H9 (cell line): ENCODE measurements around the gene ECHDC3. TPM values are rescaled to one million over a fixed set of nuclear protein-coding genes. Genes with fewer than 3 reads are reported as not detected.

Experiments used
- DNase-seq: peaks from one replicate; pipeline ENCODE4 v3.0.0-alpha.2; 2017
- H2AFZ ChIP-seq: one replicate; pipeline ENCODE4 v1.6.1; 2013; ENCODE audit warnings: mild to moderate bottlenecking, low read length, control low read depth, moderate library complexity
- H2AK5ac ChIP-seq: 2 replicates; pipeline ENCODE4 v1.6.1; 2013; ENCODE audit warnings: low read length, control low read depth, mixed read lengths; ENCODE audit not compliant: insufficient read length
- H2BK120ac ChIP-seq: one replicate; pipeline ENCODE4 v1.6.1; 2013; ENCODE audit warnings: low read depth, mild to moderate bottlenecking, low read length, control low read depth, inconsistent platforms; ENCODE audit not compliant: poor library complexity, severe bottlenecking
- H2BK12ac ChIP-seq: 2 replicates; pipeline ENCODE4 v1.6.1; 2013; ENCODE audit warnings: low read length, control low read depth, mixed read lengths, low read depth; ENCODE audit not compliant: insufficient read length
- H2BK15ac ChIP-seq: 2 replicates; pipeline ENCODE4 v1.6.1; 2013; ENCODE audit warnings: low read depth, low read length, control low read depth
- H2BK20ac ChIP-seq: one replicate; pipeline ENCODE4 v1.6.1; 2013; ENCODE audit warnings: low read depth, mild to moderate bottlenecking, low read length, control low read depth, inconsistent platforms; ENCODE audit not compliant: poor library complexity, severe bottlenecking
- H2BK5ac ChIP-seq: 2 replicates; pipeline ENCODE4 v1.6.1; 2013; ENCODE audit warnings: low read length, control low read depth, mixed read lengths; ENCODE audit not compliant: insufficient read length
- H3K14ac ChIP-seq: 2 replicates; pipeline ENCODE4 v1.6.1; 2013; ENCODE audit warnings: low read length, control low read depth; ENCODE audit not compliant: insufficient read depth
- H3K18ac ChIP-seq: 2 replicates; pipeline ENCODE4 v1.6.1; 2013; ENCODE audit warnings: low read depth, mild to moderate bottlenecking, mixed read lengths, low read length, control low read depth; ENCODE audit not compliant: insufficient read length
- H3K23ac ChIP-seq: 2 replicates; pipeline ENCODE4 v1.6.1; 2013; ENCODE audit warnings: low read length, control low read depth, mixed read lengths, low read depth; ENCODE audit not compliant: insufficient read length
- H3K23me2 ChIP-seq: 2 replicates; pipeline ENCODE4 v1.6.1; 2013; ENCODE audit warnings: low read depth, mild to moderate bottlenecking, mixed read lengths, low read length, control low read depth; ENCODE audit not compliant: insufficient read length, poor library complexity, severe bottlenecking
- H3K27ac ChIP-seq: 2 replicates; pipeline ENCODE4 v1.5.1; 2013; ENCODE audit warnings: low read length, control low read depth, mixed read lengths, low read depth; ENCODE audit not compliant: insufficient read length
- H3K27me3 ChIP-seq: 2 replicates; pipeline ENCODE4 v1.6.1; 2013; ENCODE audit warnings: low read length, control low read depth, inconsistent platforms; ENCODE audit not compliant: insufficient read depth
- H3K4ac ChIP-seq: 2 replicates; pipeline ENCODE4 v1.6.1; 2013; ENCODE audit warnings: low read depth, mild to moderate bottlenecking, control low read depth, inconsistent platforms, low read length, moderate library complexity
- H3K4me1 ChIP-seq: 2 replicates; pipeline ENCODE4 v1.6.1; 2013; ENCODE audit warnings: low read length, control low read depth, inconsistent platforms; ENCODE audit not compliant: insufficient read depth
- H3K4me2 ChIP-seq: 2 replicates; pipeline ENCODE4 v1.6.1; 2013; ENCODE audit warnings: low read length, control low read depth, mixed read lengths; ENCODE audit not compliant: insufficient read length, insufficient read depth
- H3K56ac ChIP-seq: 2 replicates; pipeline ENCODE4 v1.6.1; 2013; ENCODE audit warnings: low read depth, mild to moderate bottlenecking, mixed read lengths, low read length, control low read depth; ENCODE audit not compliant: insufficient read length
- H3K79me1 ChIP-seq: 2 replicates; pipeline ENCODE4 v1.6.1; 2013; ENCODE audit warnings: low read depth, mild to moderate bottlenecking, moderate library complexity, low read length, control low read depth, inconsistent platforms; ENCODE audit not compliant: insufficient read depth, poor library complexity, severe bottlenecking
- H3K79me2 ChIP-seq: 2 replicates; pipeline ENCODE4 v1.6.1; 2013; ENCODE audit warnings: low read length, control low read depth, inconsistent platforms; ENCODE audit not compliant: insufficient read depth
- H3K9ac ChIP-seq: 2 replicates; pipeline ENCODE4 v1.6.1; 2013; ENCODE audit warnings: low read length, control low read depth, mixed read lengths; ENCODE audit not compliant: insufficient read length; ENCODE audit errors: extremely low read depth
- H3K9me3 ChIP-seq: one replicate; pipeline ENCODE4 v1.6.1; 2013; ENCODE audit warnings: low read depth, low read length, inconsistent platforms; ENCODE audit not compliant: control insufficient read depth
- H3T11ph ChIP-seq: one replicate; pipeline ENCODE4 v1.6.1; 2013; ENCODE audit warnings: mild to moderate bottlenecking, low read length, control low read depth, inconsistent platforms
- H4K20me1 ChIP-seq: one replicate; pipeline ENCODE4 v1.6.1; 2013; ENCODE audit not compliant: control insufficient read depth, insufficient read length, insufficient read depth
- H4K5ac ChIP-seq: 2 replicates; pipeline ENCODE4 v1.6.1; 2013; ENCODE audit warnings: low read depth, mild to moderate bottlenecking, mixed read lengths, low read length, control low read depth; ENCODE audit not compliant: insufficient read length
- H4K8ac ChIP-seq: replicated peaks from 2 replicates; pipeline ENCODE4 v1.6.1; 2013; ENCODE audit warnings: low read length, control low read depth, mixed read lengths, low read depth; ENCODE audit not compliant: insufficient read length
- H4K91ac ChIP-seq: 2 replicates; pipeline ENCODE4 v1.6.1; 2013; ENCODE audit warnings: low read depth, mild to moderate bottlenecking, moderate library complexity, mixed read lengths, low read length, control low read depth; ENCODE audit not compliant: insufficient read length
- H3K27ac Mint-ChIP-seq, 3 experiments: 2 replicates in 2 of 3; 3 replicates in 1 of 3; pipeline ENCODE4 v1.8.0; 2020 to 2021; ENCODE audit warnings: mixed read lengths in 3 of 3, mild to moderate bottlenecking in 1 of 3, moderate library complexity in 1 of 3
- H3K27me3 Mint-ChIP-seq: 2 replicates; pipeline ENCODE4 v1.8.0; 2021; ENCODE audit warnings: low read depth, mild to moderate bottlenecking, moderate library complexity, mixed read lengths
- H3K36me3 Mint-ChIP-seq, 3 experiments: 2 replicates in 2 of 3; 3 replicates in 1 of 3; pipeline ENCODE4 v1.8.0; 2020 to 2021; ENCODE audit warnings: low read depth in 3 of 3, mixed read lengths in 3 of 3; ENCODE audit not compliant: insufficient read depth in 1 of 3
- H3K4me1 Mint-ChIP-seq, 2 experiments: 2 replicates each; pipeline ENCODE4 v1.8.0; 2020; ENCODE audit warnings: mixed read lengths in 2 of 2
- H3K4me3 Mint-ChIP-seq, 2 experiments: 2 replicates in 1 of 2; 3 replicates in 1 of 2; pipeline ENCODE4 v1.8.0; 2020 to 2021; ENCODE audit warnings: mild to moderate bottlenecking in 2 of 2, mixed read lengths in 2 of 2, moderate library complexity in 1 of 2
- H3K9me3 Mint-ChIP-seq, 2 experiments: 2 replicates in 1 of 2; 3 replicates in 1 of 2; pipeline ENCODE4 v1.8.0; 2020; ENCODE audit warnings: mild to moderate bottlenecking in 2 of 2, mixed read lengths in 2 of 2, moderate library complexity in 1 of 2
- WGBS: extraction: QIAGEN DNeasy Blood & Tissue Kit; methylation state at CpG from one replicate; pipeline ENCODE4 v1.1.7; 2013; ENCODE audit warnings: missing lambda C conversion rate, low lambda C conversion rate, mixed read lengths; ENCODE audit not compliant: insufficient read length; ENCODE audit errors: extremely low coverage; 5-methylcytosine and 5-hydroxymethylcytosine counted together
- total RNA-seq: library from RNA; stranded (reverse); gene quantifications from 2 replicates; pipeline ENCODE4 v1.2.1, GENCODE V29; 2021
- TF ChIP-seq, protein P1 (sequence below): fragments of 200-600 bp; sonication (generic); conservative IDR thresholded peaks from 3 replicates; pipeline ENCODE4 v1.8.0; 2021; ENCODE audit warnings: antibody characterized with exemption, mild to moderate bottlenecking

The ECHDC3 gene
- total RNA-seq, 1 experiment from 2014 or later, result 9.3 TPM

GRCh38 chr10:11794566-11794965 lies 52.4 kb downstream of the ECHDC3 start:
- Histone ChIP-seq H4K5ac (no peak overlapping the region), H2BK5ac (no peak overlapping the region), H3K27me3 (no peaks in the 10 kb centered on the region), H2BK120ac (no peak overlapping the region), H3K23ac (no peak overlapping the region), H3K79me1 (no peaks in the 10 kb centered on the region), H2BK20ac (no peak overlapping the region), H2BK12ac (no peak overlapping the region), H2BK15ac (no peak overlapping the region), H3K4me1 (no peaks in the 10 kb centered on the region; the same call in 1 of the 2 replicates), H3K4ac (no peak overlapping the region), H3K23me2 (no peaks in the 10 kb centered on the region), H3K9me3 (no peaks in the 10 kb centered on the region), H3K4me2 (no peak overlapping the region), H3K14ac (no peak overlapping the region), H2AK5ac (no peak overlapping the region), H2AFZ (no peak overlapping the region), H4K20me1 (no peaks in the 10 kb centered on the region), H3K27ac (no peak overlapping the region), H3K18ac (no peak overlapping the region), H4K8ac (no peak overlapping the region), H4K91ac (no peak overlapping the region), H3T11ph (no peak overlapping the region), H3K79me2 (no peaks in the 10 kb centered on the region), H3K9ac (no peak overlapping the region), H3K56ac (no peak overlapping the region)
- no CpG with 5 or more reads among the region's 5 CpGs for WGBS
- DNase-seq, result no peak
- H3K27ac Mint-ChIP-seq, result no peak overlapping the region
- TF ChIP-seq, protein P1, sequence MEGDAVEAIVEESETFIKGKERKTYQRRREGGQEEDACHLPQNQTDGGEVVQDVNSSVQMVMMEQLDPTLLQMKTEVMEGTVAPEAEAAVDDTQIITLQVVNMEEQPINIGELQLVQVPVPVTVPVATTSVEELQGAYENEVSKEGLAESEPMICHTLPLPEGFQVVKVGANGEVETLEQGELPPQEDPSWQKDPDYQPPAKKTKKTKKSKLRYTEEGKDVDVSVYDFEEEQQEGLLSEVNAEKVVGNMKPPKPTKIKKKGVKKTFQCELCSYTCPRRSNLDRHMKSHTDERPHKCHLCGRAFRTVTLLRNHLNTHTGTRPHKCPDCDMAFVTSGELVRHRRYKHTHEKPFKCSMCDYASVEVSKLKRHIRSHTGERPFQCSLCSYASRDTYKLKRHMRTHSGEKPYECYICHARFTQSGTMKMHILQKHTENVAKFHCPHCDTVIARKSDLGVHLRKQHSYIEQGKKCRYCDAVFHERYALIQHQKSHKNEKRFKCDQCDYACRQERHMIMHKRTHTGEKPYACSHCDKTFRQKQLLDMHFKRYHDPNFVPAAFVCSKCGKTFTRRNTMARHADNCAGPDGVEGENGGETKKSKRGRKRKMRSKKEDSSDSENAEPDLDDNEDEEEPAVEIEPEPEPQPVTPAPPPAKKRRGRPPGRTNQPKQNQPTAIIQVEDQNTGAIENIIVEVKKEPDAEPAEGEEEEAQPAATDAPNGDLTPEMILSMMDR, result no peak
- peaks cover 21 to 30% of the 10 kb centered on the region in 2 experiments for H3K9me3 Mint-ChIP-seq
- H3K4me1 Mint-ChIP-seq, result peaks cover 22 to 23% of the 10 kb centered on the region in 2 experiments
- no peak overlapping the region for H3K4me3 Mint-ChIP-seq
- peaks cover 10% of the 10 kb centered on the region for H3K27me3 Mint-ChIP-seq
- peaks cover 2 to 28% (median 14%) of the 10 kb centered on the region in 3 experiments; a peak in 6 of 7 replicates for H3K36me3 Mint-ChIP-seq
